ENCODE measurements around the gene ARHGEF12.

The ARHGEF12 gene

GRCh38 chr11:120521176-120521575 lies 185.0 kb downstream of the ARHGEF12 start:
- no peak for DNase-seq

GRCh38 chr11:120522021-120522420 lies 185.8 kb downstream of the ARHGEF12 start:
- DNase-seq, result no peak

- no peak for DNase-seq
These were observed 186.5 kb downstream of the ARHGEF12 start for GRCh38 chr11:120522736-120523135.

GRCh38 chr11:120523196-120523595 lies 187.0 kb downstream of the ARHGEF12 start:
- no peak for DNase-seq

GRCh38 chr11:120524536-120525085 lies 188.4 kb downstream of the ARHGEF12 start:
- DNase-seq, result no peak

- no peak for DNase-seq
These were observed 189.3 kb downstream of the ARHGEF12 start for GRCh38 chr11:120525261-120526171.

- no peak for DNase-seq
These were observed 190.0 kb downstream of the ARHGEF12 start for GRCh38 chr11:120526241-120526640.

GRCh38 chr11:120527111-120527761 lies 191.0 kb downstream of the ARHGEF12 start:
- DNase-seq, result no peak

- DNase-seq, result no peak
These were observed 192.5 kb downstream of the ARHGEF12 start for GRCh38 chr11:120528749-120529148.

- DNase-seq, result no peak
These were observed 193.0 kb downstream of the ARHGEF12 start for GRCh38 chr11:120529214-120529613.

GRCh38 chr11:120529911-120530310 lies 193.7 kb downstream of the ARHGEF12 start:
- no peak for DNase-seq

GRCh38 chr11:120532082-120532831 lies 196.0 kb downstream of the ARHGEF12 start:
- DNase-seq, result no peak

- DNase-seq, result no peak
These were observed 196.6 kb downstream of the ARHGEF12 start for GRCh38 chr11:120532832-120533196.

GRCh38 chr11:120536091-120536796 lies 200.0 kb downstream of the ARHGEF12 start:
- DNase-seq, result no peak

GRCh38 chr11:120536797-120537169 lies 200.6 kb downstream of the ARHGEF12 start:
- no peak for DNase-seq

- no peak for DNase-seq
These were observed 201.8 kb downstream of the ARHGEF12 start for GRCh38 chr11:120537996-120538395.

GRCh38 chr11:120538707-120539106 lies 202.5 kb downstream of the ARHGEF12 start:
- no peak for DNase-seq
